ENCODE data around the gene SPTBN4. TPM values are rescaled to one million over a fixed set of nuclear protein-coding genes. Genes with fewer than 3 reads are reported as not detected.

Gene SPTBN4
- total RNA-seq, 1 experiment from 2014 or later: 1.9 TPM

DNA sequence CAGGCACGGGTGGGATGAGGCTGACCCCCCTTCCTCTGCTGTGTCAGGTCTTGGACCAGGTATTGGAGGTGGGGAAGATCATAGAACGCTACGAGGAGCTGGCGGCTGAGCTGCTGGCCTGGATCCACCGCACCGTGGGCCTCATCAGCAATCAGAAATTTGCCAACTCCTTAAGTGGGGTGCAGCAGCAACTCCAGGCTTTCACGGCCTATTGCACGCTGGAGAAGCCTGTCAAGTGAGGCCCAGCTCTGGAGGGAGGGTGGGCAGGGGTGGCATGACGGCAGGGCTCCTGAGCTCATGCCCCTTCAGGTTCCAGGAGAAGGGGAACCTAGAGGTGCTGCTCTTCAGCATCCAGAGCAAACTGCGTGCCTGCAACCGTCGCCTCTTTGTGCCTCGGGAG, 35.3 kb downstream of the SPTBN4 start:
- Histone ChIP-seq H3K4me1 (ENCODE audit: insufficient read depth, low read length) (no peaks in the 10 kb centered on the region), H3K36me3 (ENCODE audit: low read depth, low read length) (no peaks in the 10 kb centered on the region), H3K4me3 (ENCODE audit: low read length) (no peak overlapping the region), H3K27ac (ENCODE audit: low read length) (no peak overlapping the region), H3K27me3 (ENCODE audit: low read length) (no peaks in the 10 kb centered on the region), H3F3A (ENCODE audit: low read length, unreplicated experiment) (no peaks in the 10 kb centered on the region), H3K9ac (ENCODE audit: low read length) (no peak overlapping the region), H4K20me1 (ENCODE audit: low read length) (no peaks in the 10 kb centered on the region), H2AFZ (ENCODE audit: low read length) (no peak overlapping the region), H3K4me2 (ENCODE audit: low read length) (no peak overlapping the region), H3K9me3 (ENCODE audit: low read length) (no peaks in the 10 kb centered on the region), H3K79me2 (ENCODE audit: low read length) (no peaks in the 10 kb centered on the region), H3K9me2 (replicated peaks; ENCODE audit: low read length) (no peaks in the 10 kb centered on the region)
- POLR2A ChIA-PET (ENCODE audit: unreplicated experiment): no interaction called here
- no peak for TF ChIP-seq EZH2 (IDR thresholded peaks at IDR 0.05; ENCODE audit: low read length, unreplicated experiment)
- CTCF ChIA-PET: no interaction called here
- no peak for DNase-seq
- intact Hi-C loops (cut with micrococcal nuclease): no loop called here
- ATAC-seq: no peak
- no TSS peak for BruUV-seq (replicated peaks)

DNA sequence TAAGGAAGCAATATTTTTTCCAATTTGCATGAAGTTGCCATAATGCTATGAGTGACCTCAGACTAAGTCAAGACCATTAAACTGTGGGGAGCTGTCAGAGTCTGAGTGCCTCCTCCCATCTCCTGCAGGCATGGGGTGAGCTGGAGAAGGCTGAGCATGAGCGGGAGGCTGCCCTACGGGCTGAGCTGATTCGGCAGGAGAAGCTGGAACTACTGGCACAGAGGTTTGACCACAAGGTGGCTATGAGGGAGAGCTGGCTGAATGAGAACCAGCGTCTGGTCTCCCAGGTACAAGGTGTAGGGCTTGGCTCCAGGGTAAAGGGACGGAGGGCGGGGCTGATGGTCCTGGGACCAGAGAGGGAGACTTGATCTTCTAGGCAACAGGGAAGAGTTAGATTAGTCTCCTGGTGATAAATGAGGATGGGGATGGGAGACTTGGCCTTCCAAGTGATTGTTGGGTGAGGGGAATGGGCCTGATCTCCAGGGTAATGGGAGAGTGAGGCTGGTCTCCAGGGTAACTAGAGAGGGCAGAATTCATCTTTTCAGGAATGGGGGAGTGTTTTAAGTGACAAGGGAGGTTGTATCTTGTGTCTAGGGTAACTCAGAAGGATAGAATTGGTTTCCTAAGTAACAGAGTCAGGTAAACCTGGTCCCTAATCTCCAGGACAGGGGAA, 36.0 kb downstream of the SPTBN4 start:
- no peaks in the 10 kb centered on the region for H4K20me1 ChIP-seq (ENCODE audit: low read length)
- BruUV-seq (replicated peaks): no TSS peak
- H3K4me3 ChIP-seq (ENCODE audit: low read length): no peak overlapping the region
- H3K27ac ChIP-seq (ENCODE audit: low read length): no peak overlapping the region
- CTCF ChIA-PET: interaction anchor here (0.6 kb wide), 1 partner anchor 83 kb away, joined by 11 read pairs; no protein-coding TSS in a partner anchor
- H3K79me2 ChIP-seq (ENCODE audit: low read length): no peaks in the 10 kb centered on the region
- H3K4me2 ChIP-seq (ENCODE audit: low read length): no peak overlapping the region
- H3K4me1 ChIP-seq (ENCODE audit: insufficient read depth, low read length): no peaks in the 10 kb centered on the region
- H3K27me3 ChIP-seq (ENCODE audit: low read length): no peaks in the 10 kb centered on the region
- intact Hi-C loops (cut with micrococcal nuclease): no loop called here
- DNase-seq (peak; percentile 21), ATAC-seq (no peak; the same call in 1 of the 2 replicates)
- TF ChIP-seq, protein P1, sequence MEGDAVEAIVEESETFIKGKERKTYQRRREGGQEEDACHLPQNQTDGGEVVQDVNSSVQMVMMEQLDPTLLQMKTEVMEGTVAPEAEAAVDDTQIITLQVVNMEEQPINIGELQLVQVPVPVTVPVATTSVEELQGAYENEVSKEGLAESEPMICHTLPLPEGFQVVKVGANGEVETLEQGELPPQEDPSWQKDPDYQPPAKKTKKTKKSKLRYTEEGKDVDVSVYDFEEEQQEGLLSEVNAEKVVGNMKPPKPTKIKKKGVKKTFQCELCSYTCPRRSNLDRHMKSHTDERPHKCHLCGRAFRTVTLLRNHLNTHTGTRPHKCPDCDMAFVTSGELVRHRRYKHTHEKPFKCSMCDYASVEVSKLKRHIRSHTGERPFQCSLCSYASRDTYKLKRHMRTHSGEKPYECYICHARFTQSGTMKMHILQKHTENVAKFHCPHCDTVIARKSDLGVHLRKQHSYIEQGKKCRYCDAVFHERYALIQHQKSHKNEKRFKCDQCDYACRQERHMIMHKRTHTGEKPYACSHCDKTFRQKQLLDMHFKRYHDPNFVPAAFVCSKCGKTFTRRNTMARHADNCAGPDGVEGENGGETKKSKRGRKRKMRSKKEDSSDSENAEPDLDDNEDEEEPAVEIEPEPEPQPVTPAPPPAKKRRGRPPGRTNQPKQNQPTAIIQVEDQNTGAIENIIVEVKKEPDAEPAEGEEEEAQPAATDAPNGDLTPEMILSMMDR (conservative IDR thresholded peaks at IDR 0.05; ENCODE audit: low read depth, low read length): 0 out of 2 replicates have a peak, but pooled peaks have one; percentile 22
- no peak for TF ChIP-seq EZH2 (IDR thresholded peaks at IDR 0.05; ENCODE audit: low read length, unreplicated experiment)
- no peak overlapping the region for H3K9ac ChIP-seq (ENCODE audit: low read length)
- H3K36me3 ChIP-seq (ENCODE audit: low read depth, low read length): no peaks in the 10 kb centered on the region
- H3F3A ChIP-seq (ENCODE audit: low read length, unreplicated experiment): no peaks in the 10 kb centered on the region
- no peaks in the 10 kb centered on the region for H3K9me2 ChIP-seq (replicated peaks; ENCODE audit: low read length)
- POLR2A ChIA-PET (ENCODE audit: unreplicated experiment): no interaction called here
- H3K9me3 ChIP-seq (ENCODE audit: low read length): no peaks in the 10 kb centered on the region
- H2AFZ ChIP-seq (ENCODE audit: low read length): no peak overlapping the region

DNA sequence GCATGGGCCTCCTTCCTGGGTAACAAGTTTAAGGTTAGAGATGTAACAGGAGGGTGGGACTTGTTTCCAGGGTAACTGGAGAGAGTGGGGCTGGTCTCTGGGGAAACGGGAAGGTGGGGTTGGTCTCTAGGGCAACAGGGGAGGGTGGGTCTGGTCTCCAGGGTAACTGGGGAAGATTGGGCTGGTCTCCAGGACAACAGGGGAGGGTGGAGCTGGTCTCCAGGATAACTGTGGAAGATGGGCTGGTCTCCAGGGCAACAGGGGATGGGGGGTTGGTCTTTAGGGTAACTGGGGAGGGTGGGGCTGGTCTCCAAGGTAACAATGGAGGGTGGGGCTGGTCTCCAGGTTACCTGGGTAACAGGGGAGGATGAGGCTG, 36.5 kb downstream of the SPTBN4 start:
- Histone ChIP-seq H3K4me1 (ENCODE audit: insufficient read depth, low read length) (no peaks in the 10 kb centered on the region), H2AFZ (ENCODE audit: low read length) (no peak overlapping the region), H3K9me2 (replicated peaks; ENCODE audit: low read length) (no peaks in the 10 kb centered on the region), H4K20me1 (ENCODE audit: low read length) (no peaks in the 10 kb centered on the region), H3K9me3 (ENCODE audit: low read length) (no peaks in the 10 kb centered on the region), H3K27me3 (ENCODE audit: low read length) (no peaks in the 10 kb centered on the region), H3K9ac (ENCODE audit: low read length) (no peak overlapping the region), H3F3A (ENCODE audit: low read length, unreplicated experiment) (no peaks in the 10 kb centered on the region), H3K79me2 (ENCODE audit: low read length) (no peaks in the 10 kb centered on the region), H3K4me3 (ENCODE audit: low read length) (no peak overlapping the region), H3K36me3 (ENCODE audit: low read depth, low read length) (no peaks in the 10 kb centered on the region), H3K4me2 (ENCODE audit: low read length) (no peak overlapping the region), H3K27ac (ENCODE audit: low read length) (no peak overlapping the region)
- ChIA-PET CTCF (interaction anchor here (0.6 kb wide), 1 partner anchor 83 kb away, joined by 11 read pairs; no protein-coding TSS in a partner anchor), POLR2A (ENCODE audit: unreplicated experiment) (no interaction called here)
- no TSS peak for BruUV-seq (replicated peaks)
- TF ChIP-seq EZH2 (IDR thresholded peaks at IDR 0.05; ENCODE audit: low read length, unreplicated experiment) (no peak), EZH2phosphoT487 (IDR thresholded peaks at IDR 0.05; ENCODE audit: borderline replicate concordance, low read length) (no peak)
- TF ChIP-seq, protein P1 (conservative IDR thresholded peaks at IDR 0.05; ENCODE audit: low read depth, low read length): no peak
- intact Hi-C loops (cut with micrococcal nuclease): no loop called here
- DNase-seq (no peak), ATAC-seq (no peak)
